ENCODE results near the gene NAPG. TPM values are rescaled to one million over a fixed set of nuclear protein-coding genes. Genes with fewer than 3 reads are reported as not detected.

The NAPG gene
- total RNA-seq, 1 donor from 2014 or later: 33.2 TPM

DNA sequence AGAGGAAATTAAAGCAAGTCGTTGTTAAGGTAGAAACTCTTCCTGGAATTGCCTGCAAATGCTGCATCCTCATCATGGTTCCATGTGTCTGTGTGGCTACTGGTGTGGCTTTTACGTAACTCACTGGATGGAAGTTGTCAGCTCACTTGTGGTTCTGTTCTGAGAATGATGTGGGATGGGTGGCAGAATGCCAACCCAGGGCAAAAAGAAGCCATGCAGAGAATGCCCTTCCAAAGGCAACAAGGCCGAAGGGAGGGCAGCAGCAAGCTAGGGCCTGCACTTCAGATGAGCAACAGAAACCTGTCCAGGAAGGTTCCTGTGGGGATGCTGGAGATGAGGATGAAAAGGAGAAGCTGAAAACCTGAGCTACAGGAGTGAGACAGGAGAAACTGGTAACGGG is 10.4 kb upstream of the NAPG start:
- H3K4me1 ChIP-seq (ENCODE audit: insufficient read depth, low read length): peaks cover 9% of the 10 kb centered on the region
- Mint-ChIP-seq H3K27ac (ENCODE audit: unreplicated experiment) (no peak overlapping the region), H3K27me3 (ENCODE audit: low read depth, unreplicated experiment) (peaks cover 46% of the 10 kb centered on the region), H3K4me1 (ENCODE audit: low read depth, unreplicated experiment) (peaks cover 9% of the 10 kb centered on the region), H3K36me3 (ENCODE audit: low read depth, unreplicated experiment) (no peaks in the 10 kb centered on the region), H3K4me3 (ENCODE audit: unreplicated experiment) (no peak overlapping the region), H3K9me3 (ENCODE audit: unreplicated experiment) (peaks cover 5% of the 10 kb centered on the region)
- H3K27ac ChIP-seq (ENCODE audit: low read depth, low read length): no peak overlapping the region
- H3K79me2 ChIP-seq (ENCODE audit: insufficient read depth, low read length): no peaks in the 10 kb centered on the region
- H3K27me3 ChIP-seq (ENCODE audit: insufficient read depth, low read length): no peaks in the 10 kb centered on the region
- DNase-seq (ENCODE audit: low read depth): no peak
- FAIRE-seq: no peak
- H2AFZ ChIP-seq (ENCODE audit: low read depth, low read length): no peak overlapping the region
- no peak for TF ChIP-seq EZH2 (IDR thresholded peaks at IDR 0.05; ENCODE audit: insufficient read depth, low read length)
- TF ChIP-seq, protein P1, sequence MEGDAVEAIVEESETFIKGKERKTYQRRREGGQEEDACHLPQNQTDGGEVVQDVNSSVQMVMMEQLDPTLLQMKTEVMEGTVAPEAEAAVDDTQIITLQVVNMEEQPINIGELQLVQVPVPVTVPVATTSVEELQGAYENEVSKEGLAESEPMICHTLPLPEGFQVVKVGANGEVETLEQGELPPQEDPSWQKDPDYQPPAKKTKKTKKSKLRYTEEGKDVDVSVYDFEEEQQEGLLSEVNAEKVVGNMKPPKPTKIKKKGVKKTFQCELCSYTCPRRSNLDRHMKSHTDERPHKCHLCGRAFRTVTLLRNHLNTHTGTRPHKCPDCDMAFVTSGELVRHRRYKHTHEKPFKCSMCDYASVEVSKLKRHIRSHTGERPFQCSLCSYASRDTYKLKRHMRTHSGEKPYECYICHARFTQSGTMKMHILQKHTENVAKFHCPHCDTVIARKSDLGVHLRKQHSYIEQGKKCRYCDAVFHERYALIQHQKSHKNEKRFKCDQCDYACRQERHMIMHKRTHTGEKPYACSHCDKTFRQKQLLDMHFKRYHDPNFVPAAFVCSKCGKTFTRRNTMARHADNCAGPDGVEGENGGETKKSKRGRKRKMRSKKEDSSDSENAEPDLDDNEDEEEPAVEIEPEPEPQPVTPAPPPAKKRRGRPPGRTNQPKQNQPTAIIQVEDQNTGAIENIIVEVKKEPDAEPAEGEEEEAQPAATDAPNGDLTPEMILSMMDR (IDR thresholded peaks at IDR 0.05; ENCODE audit: insufficient read depth, low read depth, low read length): no peak
- H3K4me2 ChIP-seq (ENCODE audit: low read length): no peak overlapping the region
- H3K36me3 ChIP-seq (ENCODE audit: insufficient read depth, low read length): no peaks in the 10 kb centered on the region
- H3K9me3 ChIP-seq (ENCODE audit: insufficient read depth, low read depth, low read length): no peaks in the 10 kb centered on the region
- no peaks in the 10 kb centered on the region for H4K20me1 ChIP-seq (ENCODE audit: insufficient read depth, low read length)
- H3K4me3 ChIP-seq (ENCODE audit: insufficient read depth, low read depth, low read length): no peak overlapping the region
- H3K9ac ChIP-seq (ENCODE audit: low read length): no peak overlapping the region

DNA sequence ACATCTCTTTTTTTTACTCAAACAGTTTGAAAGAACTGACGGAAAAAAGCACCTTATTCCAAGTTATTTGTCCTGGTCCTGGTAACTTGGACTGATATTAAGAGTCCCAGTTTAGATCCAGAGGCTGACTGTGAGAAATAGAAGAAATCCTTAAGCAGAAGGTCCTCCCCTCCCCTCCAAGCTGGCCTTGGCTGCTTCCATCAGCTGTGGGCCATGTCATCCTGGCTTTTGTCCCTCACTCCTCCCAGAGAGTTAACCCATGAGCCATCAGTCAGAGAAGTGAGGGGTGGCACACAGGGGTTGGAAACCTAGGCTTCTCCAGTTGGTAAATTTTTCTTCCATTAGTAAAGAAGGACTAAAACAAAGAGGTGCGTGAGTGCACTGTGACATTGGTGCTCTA is 9.7 kb upstream of the NAPG start:
- no peak overlapping the region for H3K4me3 Mint-ChIP-seq (ENCODE audit: unreplicated experiment)
- Histone ChIP-seq H3K9ac (ENCODE audit: low read length) (no peak overlapping the region), H2AFZ (ENCODE audit: low read depth, low read length) (no peak overlapping the region), H4K20me1 (ENCODE audit: insufficient read depth, low read length) (no peaks in the 10 kb centered on the region), H3K4me1 (ENCODE audit: insufficient read depth, low read length) (peaks cover 9% of the 10 kb centered on the region), H3K79me2 (ENCODE audit: insufficient read depth, low read length) (no peaks in the 10 kb centered on the region), H3K27ac (ENCODE audit: low read depth, low read length) (no peak overlapping the region), H3K4me3 (ENCODE audit: insufficient read depth, low read depth, low read length) (no peak overlapping the region), H3K4me2 (ENCODE audit: low read length) (no peak overlapping the region), H3K9me3 (ENCODE audit: insufficient read depth, low read depth, low read length) (no peaks in the 10 kb centered on the region), H3K27me3 (ENCODE audit: insufficient read depth, low read length) (no peaks in the 10 kb centered on the region), H3K36me3 (ENCODE audit: insufficient read depth, low read length) (no peaks in the 10 kb centered on the region)
- H3K9me3 Mint-ChIP-seq (ENCODE audit: unreplicated experiment): peaks cover 5% of the 10 kb centered on the region
- no peaks in the 10 kb centered on the region for H3K36me3 Mint-ChIP-seq (ENCODE audit: low read depth, unreplicated experiment)
- H3K4me1 Mint-ChIP-seq (ENCODE audit: low read depth, unreplicated experiment): peaks cover 9% of the 10 kb centered on the region
- no peak for TF ChIP-seq EZH2 (IDR thresholded peaks at IDR 0.05; ENCODE audit: insufficient read depth, low read length)
- TF ChIP-seq, protein P1 (IDR thresholded peaks at IDR 0.05; ENCODE audit: insufficient read depth, low read depth, low read length): no peak
- DNase-seq (ENCODE audit: low read depth) (no peak), FAIRE-seq (no peak)
- peaks cover 46% of the 10 kb centered on the region for H3K27me3 Mint-ChIP-seq (ENCODE audit: low read depth, unreplicated experiment)
- no peak overlapping the region for H3K27ac Mint-ChIP-seq (ENCODE audit: unreplicated experiment)

DNA sequence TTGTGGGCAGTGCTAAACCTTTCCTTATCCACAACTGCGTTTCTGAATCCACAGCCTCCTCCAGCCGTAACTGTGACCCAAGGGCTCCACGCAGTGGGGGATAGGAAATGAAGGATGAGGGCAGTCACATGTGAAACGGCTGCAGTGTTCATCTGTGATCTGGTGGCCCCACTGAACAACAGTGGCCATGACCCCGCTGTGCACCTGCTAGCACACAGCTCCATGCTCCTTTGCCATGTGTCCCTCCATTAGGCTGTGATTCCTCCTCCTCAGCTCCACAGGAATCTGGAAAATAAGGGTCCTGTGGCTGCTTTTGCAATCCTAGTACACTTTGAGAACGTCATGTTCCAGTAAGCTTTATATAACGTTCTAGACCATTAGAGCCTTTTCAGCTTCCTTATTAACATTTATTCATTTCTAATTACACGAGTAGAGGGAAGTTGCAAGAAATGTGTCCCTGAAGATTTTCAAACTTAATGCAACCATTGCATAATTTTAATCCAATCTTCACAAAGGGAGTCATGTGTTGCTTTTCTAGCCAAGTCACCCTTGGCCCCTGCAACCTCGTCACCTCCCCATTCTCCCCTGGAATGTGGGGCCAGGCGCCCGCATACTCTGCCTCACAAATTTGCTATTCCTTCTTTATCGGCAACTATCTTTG is 7.1 kb upstream of the NAPG start:
- Histone ChIP-seq H3K79me2 (ENCODE audit: insufficient read depth, low read length) (no peaks in the 10 kb centered on the region), H3K9ac (ENCODE audit: low read length) (no peak overlapping the region), H3K4me3 (ENCODE audit: insufficient read depth, low read depth, low read length) (no peak overlapping the region), H3K9me3 (ENCODE audit: insufficient read depth, low read depth, low read length) (no peaks in the 10 kb centered on the region), H3K4me1 (ENCODE audit: insufficient read depth, low read length) (peaks cover 9% of the 10 kb centered on the region), H4K20me1 (ENCODE audit: insufficient read depth, low read length) (no peaks in the 10 kb centered on the region), H3K27me3 (ENCODE audit: insufficient read depth, low read length) (no peaks in the 10 kb centered on the region), H3K4me2 (ENCODE audit: low read length) (no peak overlapping the region), H3K27ac (ENCODE audit: low read depth, low read length) (no peak overlapping the region), H3K36me3 (ENCODE audit: insufficient read depth, low read length) (no peaks in the 10 kb centered on the region), H2AFZ (ENCODE audit: low read depth, low read length) (no peak overlapping the region)
- peaks cover 6% of the 10 kb centered on the region for H3K9me3 Mint-ChIP-seq (ENCODE audit: unreplicated experiment)
- peaks cover 14% of the 10 kb centered on the region for H3K4me1 Mint-ChIP-seq (ENCODE audit: low read depth, unreplicated experiment)
- no peak overlapping the region for H3K4me3 Mint-ChIP-seq (ENCODE audit: unreplicated experiment)
- TF ChIP-seq, protein P1 (IDR thresholded peaks at IDR 0.05; ENCODE audit: insufficient read depth, low read depth, low read length): no peak
- no peak for TF ChIP-seq EZH2 (IDR thresholded peaks at IDR 0.05; ENCODE audit: insufficient read depth, low read length)
- peaks cover 28% of the 10 kb centered on the region for H3K27me3 Mint-ChIP-seq (ENCODE audit: low read depth, unreplicated experiment)
- DNase-seq (ENCODE audit: low read depth) (no peak), FAIRE-seq (peak; percentile 45)
- no peak overlapping the region for H3K27ac Mint-ChIP-seq (ENCODE audit: unreplicated experiment)
- no peaks in the 10 kb centered on the region for H3K36me3 Mint-ChIP-seq (ENCODE audit: low read depth, unreplicated experiment)

Measured in astrocyte (in vitro differentiated cells and primary cell).